Mesothelial cell of epicardium (in vitro differentiated cells): ENCODE data around the gene ZNF764. TPM values are rescaled to one million over a fixed set of nuclear protein-coding genes. Genes with fewer than 3 reads are reported as not detected.
"Not testable (repeated sequence)": the region's sequence is repeated elsewhere in the genome, so short reads cannot be mapped to it uniquely, and the experiment has no call there.

Experiments used
- DNase-seq, 2 experiments: peaks; one replicate each; pipeline ENCODE4 v3.0.0; 2021; ENCODE audit warnings: low spot score in 2 of 2; ENCODE audit not compliant: unreplicated experiment in 2 of 2
- H3K27ac Mint-ChIP-seq: 2 replicates; pipeline ENCODE4 v1.8.0; 2021; ENCODE audit warnings: mixed read lengths
- H3K27me3 Mint-ChIP-seq: 2 replicates; pipeline ENCODE4 v1.8.0; 2021; ENCODE audit warnings: low read depth, mixed read lengths
- H3K36me3 Mint-ChIP-seq: 2 replicates; pipeline ENCODE4 v1.8.0; 2021; ENCODE audit warnings: mixed read lengths
- H3K4me1 Mint-ChIP-seq: 2 replicates; pipeline ENCODE4 v1.8.0; 2021; ENCODE audit warnings: mixed read lengths
- H3K4me3 Mint-ChIP-seq: 2 replicates; pipeline ENCODE4 v1.8.0; 2021; ENCODE audit warnings: mild to moderate bottlenecking, moderate library complexity, mixed read lengths
- H3K9me3 Mint-ChIP-seq: 2 replicates; pipeline ENCODE4 v1.8.0; 2021; ENCODE audit warnings: mixed read lengths
- CTCF ChIP-seq: fragments of 200-600 bp; sonication (generic); IDR thresholded peaks from one replicate; pipeline ENCODE4 v1.5.0; 2021; ENCODE audit warnings: antibody characterized with exemption; ENCODE audit not compliant: unreplicated experiment
- total RNA-seq: library from RNA; stranded (reverse); gene quantifications from 3 replicates; pipeline ENCODE4 v1.2.1, GENCODE V29; 2021

Gene ZNF764
- total RNA-seq, 1 donor from 2014 or later, result 18.2 TPM

- Mint-ChIP-seq H3K27me3 (no peaks in the 10 kb centered on the region), H3K27ac (no peak overlapping the region), H3K4me3 (no peak overlapping the region), H3K36me3 (peaks cover 23% of the 10 kb centered on the region), H3K4me1 (peaks cover 5% of the 10 kb centered on the region), H3K9me3 (no peaks in the 10 kb centered on the region)
- TF ChIP-seq CTCF, result no peak
- DNase-seq, result no peak
Measured at GRCh38 chr16:30551781-30552180, 6.4 kb downstream of the ZNF764 start.

- no peak for TF ChIP-seq CTCF
- H3K27ac Mint-ChIP-seq, result no peak overlapping the region
- H3K4me1 Mint-ChIP-seq, result no peaks in the 10 kb centered on the region
- peaks cover 11% of the 10 kb centered on the region for H3K36me3 Mint-ChIP-seq
- DNase-seq, result no peak
- H3K9me3 Mint-ChIP-seq, result no peaks in the 10 kb centered on the region
- H3K4me3 Mint-ChIP-seq, result no peak overlapping the region
- H3K27me3 Mint-ChIP-seq, result no peaks in the 10 kb centered on the region
Measured at GRCh38 chr16:30548416-30549253, 9.5 kb downstream of the ZNF764 start.

- no peak for DNase-seq
- H3K9me3 Mint-ChIP-seq, result no peaks in the 10 kb centered on the region
- no peak overlapping the region for H3K27ac Mint-ChIP-seq
- no peak overlapping the region for H3K4me3 Mint-ChIP-seq
- H3K4me1 Mint-ChIP-seq, result no peaks in the 10 kb centered on the region
- H3K36me3 Mint-ChIP-seq, result no peaks in the 10 kb centered on the region
- TF ChIP-seq CTCF, result no peak
- H3K27me3 Mint-ChIP-seq, result no peaks in the 10 kb centered on the region
Measured at GRCh38 chr16:30546115-30546514, 12.1 kb downstream of the ZNF764 start.

- Mint-ChIP-seq H3K4me3 (no peak overlapping the region), H3K27me3 (no peaks in the 10 kb centered on the region), H3K9me3 (no peaks in the 10 kb centered on the region), H3K36me3 (no peaks in the 10 kb centered on the region), H3K27ac (no peak overlapping the region), H3K4me1 (no peaks in the 10 kb centered on the region)
- DNase-seq, result no peak
- no peak for TF ChIP-seq CTCF
Measured at GRCh38 chr16:30543067-30543466, 15.1 kb downstream of the ZNF764 start.

GRCh38 chr16:30541502-30542329, 16.5 kb downstream of the ZNF764 start:
- H3K4me3 Mint-ChIP-seq, result no peak overlapping the region
- peaks cover 8% of the 10 kb centered on the region for H3K4me1 Mint-ChIP-seq
- H3K9me3 Mint-ChIP-seq, result no peaks in the 10 kb centered on the region
- no peaks in the 10 kb centered on the region for H3K36me3 Mint-ChIP-seq
- DNase-seq, result no peak
- TF ChIP-seq CTCF, result no peak
- no peaks in the 10 kb centered on the region for H3K27me3 Mint-ChIP-seq
- no peak overlapping the region for H3K27ac Mint-ChIP-seq

GRCh38 chr16:30540916-30541464, 17.2 kb downstream of the ZNF764 start:
- H3K9me3 Mint-ChIP-seq, H3K36me3 Mint-ChIP-seq, DNase-seq, H3K27ac Mint-ChIP-seq, H3K27me3 Mint-ChIP-seq, H3K4me3 Mint-ChIP-seq: not testable (repeated sequence)
- peaks cover 15% of the 10 kb centered on the region for H3K4me1 Mint-ChIP-seq

GRCh38 chr16:30539986-30540526, 18.1 kb downstream of the ZNF764 start:
- H3K27me3 Mint-ChIP-seq, H3K4me3 Mint-ChIP-seq, H3K27ac Mint-ChIP-seq, DNase-seq, H3K9me3 Mint-ChIP-seq, H3K36me3 Mint-ChIP-seq: not testable (repeated sequence)
- H3K4me1 Mint-ChIP-seq, result peaks cover 22% of the 10 kb centered on the region
